ENCODE data around the gene DBN1.

DNA sequence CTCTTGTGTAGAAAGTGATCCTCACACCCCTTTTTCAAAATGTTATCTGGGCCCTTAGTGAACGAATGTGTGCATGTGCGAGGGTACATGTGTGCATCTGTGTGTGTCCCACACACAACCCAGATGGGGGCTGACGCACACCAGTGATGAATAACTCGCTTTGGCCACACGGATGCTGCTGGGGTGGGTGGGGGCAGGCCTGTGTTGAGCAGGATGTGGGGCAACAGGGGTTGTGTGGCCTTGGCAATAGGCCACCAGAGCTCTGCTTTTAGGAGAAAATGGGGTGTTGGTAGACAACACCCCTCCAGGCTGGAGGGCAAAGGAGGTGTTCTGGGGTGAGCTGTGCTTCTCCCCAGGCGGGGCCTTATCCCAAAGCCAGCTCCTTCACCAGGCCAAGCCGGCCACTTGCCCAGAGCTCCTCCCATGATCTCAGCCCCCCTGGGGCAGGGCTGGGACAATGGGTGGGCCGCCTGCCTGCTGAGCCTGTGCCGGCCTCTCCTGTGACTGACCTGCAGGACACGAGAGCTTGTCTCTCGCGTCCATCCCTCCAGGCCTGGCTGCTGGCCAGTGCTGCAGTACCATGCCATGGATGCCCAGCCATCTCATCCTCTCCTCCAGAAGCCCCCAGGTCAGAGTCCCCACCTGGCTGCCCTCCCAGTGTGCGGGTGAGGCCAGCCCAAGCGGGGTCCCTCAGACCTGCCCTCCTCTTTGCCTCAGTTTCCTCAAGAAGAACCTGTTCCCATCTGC lies 1.7 kb downstream of the DBN1 start:
- TF ChIP-seq POLR2A (IDR thresholded peaks at IDR 0.05) (no peak), EP300 (IDR thresholded peaks at IDR 0.05; ENCODE audit: low read depth) (no peak), POLR2AphosphoS5 (IDR thresholded peaks at IDR 0.05) (no peak)
- TF ChIP-seq, protein P1, sequence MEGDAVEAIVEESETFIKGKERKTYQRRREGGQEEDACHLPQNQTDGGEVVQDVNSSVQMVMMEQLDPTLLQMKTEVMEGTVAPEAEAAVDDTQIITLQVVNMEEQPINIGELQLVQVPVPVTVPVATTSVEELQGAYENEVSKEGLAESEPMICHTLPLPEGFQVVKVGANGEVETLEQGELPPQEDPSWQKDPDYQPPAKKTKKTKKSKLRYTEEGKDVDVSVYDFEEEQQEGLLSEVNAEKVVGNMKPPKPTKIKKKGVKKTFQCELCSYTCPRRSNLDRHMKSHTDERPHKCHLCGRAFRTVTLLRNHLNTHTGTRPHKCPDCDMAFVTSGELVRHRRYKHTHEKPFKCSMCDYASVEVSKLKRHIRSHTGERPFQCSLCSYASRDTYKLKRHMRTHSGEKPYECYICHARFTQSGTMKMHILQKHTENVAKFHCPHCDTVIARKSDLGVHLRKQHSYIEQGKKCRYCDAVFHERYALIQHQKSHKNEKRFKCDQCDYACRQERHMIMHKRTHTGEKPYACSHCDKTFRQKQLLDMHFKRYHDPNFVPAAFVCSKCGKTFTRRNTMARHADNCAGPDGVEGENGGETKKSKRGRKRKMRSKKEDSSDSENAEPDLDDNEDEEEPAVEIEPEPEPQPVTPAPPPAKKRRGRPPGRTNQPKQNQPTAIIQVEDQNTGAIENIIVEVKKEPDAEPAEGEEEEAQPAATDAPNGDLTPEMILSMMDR (IDR thresholded peaks at IDR 0.05) = no peak

All from transverse colon (tissue), 4 donors.